Measurements from ENCODE around the gene MLLT10. TPM values are rescaled to one million over a fixed set of nuclear protein-coding genes. Genes with fewer than 3 reads are reported as not detected.

MLLT10 gene
- total and polyA plus RNA-seq, 2 of the 8 experiments (the other 6 are each of a cell fraction or from before 2014, with no cell fraction given), result 53.1 to 62.1 TPM

DNA sequence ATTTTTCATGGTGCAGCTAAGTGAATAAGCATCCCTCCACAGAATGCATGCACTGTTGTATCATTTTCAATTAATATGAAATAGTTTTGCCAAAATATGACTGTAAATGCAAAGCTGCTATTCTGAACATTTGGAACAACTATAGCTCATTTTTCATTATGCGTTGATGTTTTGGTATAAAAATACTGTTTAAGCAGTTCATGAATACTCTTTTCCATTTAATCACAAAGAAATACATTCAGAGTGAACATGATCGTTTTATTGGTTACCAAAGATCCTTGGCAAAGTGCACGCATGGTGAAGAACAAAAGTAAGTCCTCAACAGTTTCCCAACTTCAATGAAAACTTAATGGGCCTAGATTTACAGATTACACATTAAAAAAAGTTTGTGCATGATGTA lies 41.6 kb upstream of the MLLT10 start:
- H3K9me3 ChIP-seq (ENCODE audit: insufficient read depth in 2 of 2, low read depth in 1 of 2, low read length in 1 of 2), result no peaks in the 10 kb centered on the region
- POLR2A ChIA-PET (ENCODE audit: partially characterized antibody), result interaction anchor here (0.6 to 12.9 kb wide), 5 partner anchors 17 to 210 kb away, joined by 3 to 322 read pairs (median 3); partner anchors contain the start of gene SKIDA1
- H3K36me3 ChIP-seq (ENCODE audit: control insufficient read depth in 2 of 4, insufficient read depth in 4 of 4, low read length in 3 of 4), result peaks cover 0 to 5% (median 0%) of the 10 kb centered on the region in 4 experiments; a peak in 2 of 8 replicates
- H4K91ac ChIP-seq (replicated peaks; ENCODE audit: insufficient read length, low read length), result no peak overlapping the region
- H3K27ac ChIP-seq (ENCODE audit: low read depth, low read length), result no peak overlapping the region
- H2BK5ac ChIP-seq (ENCODE audit: low read depth, low read length), result no peak overlapping the region
- no peaks in the 10 kb centered on the region for H4K20me1 ChIP-seq (replicated peaks in 1 of 2; ENCODE audit: control insufficient read depth in 1 of 2, insufficient read depth in 2 of 2, low read length in 2 of 2)
- H3K4me2 ChIP-seq (ENCODE audit: insufficient read depth in 1 of 2, low read depth in 2 of 2, low read length in 2 of 2), result no peak overlapping the region
- DNase-seq (ENCODE audit: low read depth in 1 of 2, low spot score in 2 of 2), result no peak
- no peak overlapping the region for H2BK20ac ChIP-seq (ENCODE audit: low read length)
- H2BK120ac ChIP-seq (replicated peaks; ENCODE audit: low read depth, low read length), result no peak overlapping the region
- no peak overlapping the region for H4K5ac ChIP-seq (ENCODE audit: insufficient read length, low read depth, low read length)
- no peak overlapping the region for H3K18ac ChIP-seq (ENCODE audit: extremely low read depth, low read length)
- peaks cover 23% of the 10 kb centered on the region; the same call in 1 of the 2 replicates for H3K23me2 ChIP-seq (ENCODE audit: low read depth, low read length)
- H3K79me2 ChIP-seq (ENCODE audit: control insufficient read depth in 1 of 2, insufficient read depth in 2 of 2, low read length in 2 of 2), result peaks cover 0 to 20% of the 10 kb centered on the region in 2 experiments; a peak in 2 of 4 replicates
- H2AK5ac ChIP-seq (ENCODE audit: low read depth, low read length), result no peak overlapping the region
- TF ChIP-seq, protein P1, sequence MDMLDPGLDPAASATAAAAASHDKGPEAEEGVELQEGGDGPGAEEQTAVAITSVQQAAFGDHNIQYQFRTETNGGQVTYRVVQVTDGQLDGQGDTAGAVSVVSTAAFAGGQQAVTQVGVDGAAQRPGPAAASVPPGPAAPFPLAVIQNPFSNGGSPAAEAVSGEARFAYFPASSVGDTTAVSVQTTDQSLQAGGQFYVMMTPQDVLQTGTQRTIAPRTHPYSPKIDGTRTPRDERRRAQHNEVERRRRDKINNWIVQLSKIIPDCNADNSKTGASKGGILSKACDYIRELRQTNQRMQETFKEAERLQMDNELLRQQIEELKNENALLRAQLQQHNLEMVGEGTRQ (IDR thresholded peaks at IDR 0.05; ENCODE audit: low read length), result no peak
- TF ChIP-seq SP4 (IDR thresholded peaks at IDR 0.05; ENCODE audit: low read length), result no peak
- TF ChIP-seq GABPA (IDR thresholded peaks at IDR 0.05; ENCODE audit: borderline replicate concordance, insufficient read depth, low read length), result no peak
- TF ChIP-seq POLR2A (IDR thresholded peaks at IDR 0.05; ENCODE audit: control extremely low read depth in 1 of 2, low read depth in 2 of 2, low read length in 2 of 2), result no peak
- TF ChIP-seq EGR1 (IDR thresholded peaks at IDR 0.05; ENCODE audit: borderline replicate concordance, low read depth, low read length), result no peak
- no peak overlapping the region for H3K9ac ChIP-seq (replicated peaks in 1 of 4; ENCODE audit: extremely low read depth in 1 of 4, low read depth in 3 of 4, low read length in 3 of 4)
- H3K4me3 ChIP-seq (ENCODE audit: extremely low read depth in 1 of 4, insufficient read depth in 2 of 4, low read depth in 3 of 4, low read length in 4 of 4), result no peak overlapping the region
- H3K27me3 ChIP-seq (replicated peaks in 1 of 4; ENCODE audit: control insufficient read depth in 3 of 4, extremely low read depth in 1 of 4, insufficient read depth in 3 of 4, low read length in 3 of 4), result no peaks in the 10 kb centered on the region
- no peak for FAIRE-seq
- H3K23ac ChIP-seq (ENCODE audit: insufficient read length), result no peak overlapping the region
- H3K4me1 ChIP-seq (replicated peaks in 1 of 4; ENCODE audit: control insufficient read depth in 3 of 4, insufficient read depth in 4 of 4, low read length in 3 of 4), result peaks cover 0 to 10% (median 3%) of the 10 kb centered on the region in 4 experiments; a peak in 6 of 7 replicates
- no peak overlapping the region for H2BK15ac ChIP-seq (ENCODE audit: low read length)
- no peaks in the 10 kb centered on the region for H3K79me1 ChIP-seq (ENCODE audit: low read depth, low read length)
- CTCF ChIA-PET (ENCODE audit: partially characterized antibody), result interaction anchor here (0.7 to 4.9 kb wide), 5 partner anchors 137 to 414 kb away, joined by 3 to 39 read pairs (median 4); no protein-coding TSS in a partner anchor
- H2AFZ ChIP-seq (ENCODE audit: low read length), result no peak overlapping the region
- H2BK12ac ChIP-seq (ENCODE audit: low read depth, low read length), result no peak overlapping the region
- H3K56ac ChIP-seq (replicated peaks; ENCODE audit: insufficient read length, low read depth, low read length), result no peak overlapping the region
- no peak overlapping the region for H4K8ac ChIP-seq (ENCODE audit: extremely low read depth, insufficient read depth, low read length)
- 97% methylated on average over 3 of the region's 3 CpGs; no CpG with 5 or more reads in 1 of the 2 experiments for WGBS, 2 experiments (ENCODE audit: extremely low coverage in 1 of 2, insufficient coverage in 1 of 2, insufficient read length in 1 of 2, insufficient replicate concordance in 2 of 2, low coverage in 1 of 2, low lambda C conversion rate in 2 of 2, missing lambda C conversion rate in 1 of 2)
- no peak overlapping the region for H3K14ac ChIP-seq (ENCODE audit: insufficient read length)
- H3K4ac ChIP-seq (replicated peaks; ENCODE audit: insufficient read length, low read depth, low read length), result no peak overlapping the region
